ENCODE measurements around the gene FARS2.

DNA sequence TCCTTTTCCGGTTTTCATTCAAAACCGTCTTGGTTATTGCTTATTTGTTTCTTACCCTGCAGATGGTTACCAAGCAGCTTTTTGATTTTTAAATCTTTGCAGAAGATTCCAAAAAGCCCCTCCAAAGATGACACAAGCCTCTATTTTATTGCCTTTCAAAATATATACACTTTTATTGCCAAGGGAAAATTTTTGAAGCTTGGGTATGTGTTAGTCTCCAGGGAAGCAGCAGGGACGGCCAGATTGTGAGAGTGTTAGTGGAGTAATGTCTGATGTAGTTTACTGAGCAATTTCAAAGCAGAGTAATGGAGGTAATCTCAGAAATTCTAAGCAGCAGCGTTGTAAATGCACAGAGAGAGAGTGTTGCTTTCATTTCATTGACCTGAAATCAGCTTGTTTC, 193.8 kb downstream of the FARS2 start:
- TF ChIP-seq GATA2 (IDR thresholded peaks at IDR 0.05; ENCODE audit: low read depth, low read length) = no peak
- TF ChIP-seq GATA3 (IDR thresholded peaks at IDR 0.05; ENCODE audit: low read depth, low read length) = no peak
